ENCODE measurements around the gene FIG4. TPM values are rescaled to one million over a fixed set of nuclear protein-coding genes. Genes with fewer than 3 reads are reported as not detected.

Gene FIG4
- total and polyA plus RNA-seq, 8 donors = 5.8 to 29.0 (median 7.8) TPM

- H3K4me1 ChIP-seq = peaks cover 4 to 12% (median 11%) of the 10 kb centered on the region in 4 donors
- no peak for DNase-seq
- H3K9me3 ChIP-seq = no peaks in the 10 kb centered on the region
- H3K27ac ChIP-seq = no peak overlapping the region
- no peak overlapping the region for H3K4me3 ChIP-seq
- 68 to 71% (median 69%) methylated on average over 5 of the region's 5 CpGs for WGBS, 5 donors
- H3K27me3 ChIP-seq = no peaks in the 10 kb centered on the region
- no peaks in the 10 kb centered on the region for H3K36me3 ChIP-seq
- TF ChIP-seq POLR2AphosphoS5 (IDR thresholded peaks at IDR 0.05) (no peak), CTCF (IDR thresholded peaks at IDR 0.05) (no peak), EP300 (IDR thresholded peaks at IDR 0.05) (no peak), POLR2A (IDR thresholded peaks at IDR 0.05) (no peak)
- intact Hi-C loops (cut with DNase I; ENCODE audit: low total_unique reads) = no loop called here
Observed at GRCh38 chr6:109870089-109870410, 179.0 kb downstream of the FIG4 start.

DNA sequence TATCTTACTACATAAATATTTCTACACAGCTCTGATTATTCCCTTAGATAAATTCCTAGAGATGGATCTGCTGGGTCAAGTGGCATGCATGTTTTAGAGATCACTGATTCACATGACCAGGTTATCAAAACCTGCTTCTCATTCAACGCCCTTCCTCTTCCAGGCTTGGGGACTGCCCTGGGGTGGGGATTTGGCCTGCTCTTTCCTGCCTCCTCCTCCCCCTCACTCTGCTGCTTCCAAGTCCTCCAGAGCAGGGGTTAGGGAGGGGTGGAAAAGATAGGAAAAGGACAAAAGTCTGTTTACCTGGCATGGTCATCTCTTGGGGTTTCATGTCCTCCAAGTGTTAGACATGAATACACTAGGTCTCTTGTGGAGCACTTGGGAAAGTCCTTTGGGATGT is 181.5 kb downstream of the FIG4 start:
- Histone ChIP-seq H3K27ac (no peak overlapping the region), H3K9me3 (no peaks in the 10 kb centered on the region), H3K4me3 (no peak overlapping the region), H3K36me3 (no peaks in the 10 kb centered on the region), H3K4me1 (peaks cover 3 to 4% (median 4%) of the 10 kb centered on the region in 4 donors), H3K27me3 (no peaks in the 10 kb centered on the region)
- no peak for DNase-seq
- 36 to 81% (median 70%) methylated on average over 1 of the region's 1 CpG for WGBS, 5 donors
- intact Hi-C loops (cut with DNase I; ENCODE audit: low total_unique reads) = no loop called here
- TF ChIP-seq CTCF (IDR thresholded peaks at IDR 0.05) (no peak), POLR2AphosphoS5 (IDR thresholded peaks at IDR 0.05) (no peak), POLR2A (IDR thresholded peaks at IDR 0.05) (no peak), EP300 (IDR thresholded peaks at IDR 0.05) (no peak)

GRCh38 chr6:109872968-109873545 is 182.0 kb downstream of the FIG4 start:
- no peak for DNase-seq
- no peak overlapping the region for H3K4me3 ChIP-seq
- H3K36me3 ChIP-seq = no peaks in the 10 kb centered on the region
- H3K27ac ChIP-seq = no peak overlapping the region
- intact Hi-C loops (cut with DNase I; ENCODE audit: low total_unique reads) = no loop called here
- TF ChIP-seq POLR2A (IDR thresholded peaks at IDR 0.05) = no peak
- no peak for TF ChIP-seq EP300 (IDR thresholded peaks at IDR 0.05)
- no peak for TF ChIP-seq CTCF (IDR thresholded peaks at IDR 0.05)
- TF ChIP-seq POLR2AphosphoS5 (IDR thresholded peaks at IDR 0.05) = no peak
- H3K4me1 ChIP-seq = no peaks in the 10 kb centered on the region
- H3K9me3 ChIP-seq = no peaks in the 10 kb centered on the region
- no peaks in the 10 kb centered on the region for H3K27me3 ChIP-seq
- 64 to 83% (median 78%) methylated on average over 4 of the region's 4 CpGs for whole genome bisulfite sequencing, 5 donors

- WGBS, 5 donors = 88 to 91% (median 90%) methylated on average over 4 of the region's 4 CpGs
- Histone ChIP-seq H3K36me3 (no peaks in the 10 kb centered on the region), H3K27ac (no peak overlapping the region), H3K4me3 (no peak overlapping the region), H3K4me1 (no peaks in the 10 kb centered on the region), H3K27me3 (no peaks in the 10 kb centered on the region), H3K9me3 (no peaks in the 10 kb centered on the region)
- no peak for DNase-seq
- intact Hi-C loops (cut with DNase I; ENCODE audit: low total_unique reads) = no loop called here
- no peak for TF ChIP-seq CTCF (IDR thresholded peaks at IDR 0.05)
- TF ChIP-seq POLR2A (IDR thresholded peaks at IDR 0.05) = no peak
- no peak for TF ChIP-seq POLR2AphosphoS5 (IDR thresholded peaks at IDR 0.05)
- TF ChIP-seq EP300 (IDR thresholded peaks at IDR 0.05) = no peak
Observed at GRCh38 chr6:109874086-109874485, 183.0 kb downstream of the FIG4 start.

Measured in stomach (tissue), 9 donors.